AG04450 (cell line): ENCODE results near the gene ATP6V0A1. TPM values are rescaled to one million over a fixed set of nuclear protein-coding genes. Genes with fewer than 3 reads are reported as not detected.

Experiments
- CTCF ChIA-PET: fragments of 300-600, 350-600 bp; formaldehyde crosslinking; extraction: SDS; loops from one replicate; lab custom pipeline; 2022; ENCODE audit warnings: antibody characterized with exemption, inconsistent platforms; lab: Charles Lee
- POLR2A ChIA-PET: fragments of 350-600 bp; formaldehyde crosslinking; extraction: SDS; loops from one replicate; lab custom pipeline; 2021; ENCODE audit warnings: antibody characterized with exemption, inconsistent platforms; lab: Yijun Ruan, JAX
- DNase-seq: peaks from one replicate; pipeline ENCODE4 v3.0.0-alpha.2; 2011; ENCODE audit warnings: low read depth, low spot score
- H3K27ac ChIP-seq: one replicate; pipeline ENCODE4 v1.5.1; 2012; ENCODE audit warnings: low read depth, low read length, control low read depth
- H3K27me3 ChIP-seq: one replicate; pipeline ENCODE4 v1.6.0; 2012; ENCODE audit warnings: low read length; ENCODE audit not compliant: control insufficient read depth, insufficient read depth
- H3K4me3 ChIP-seq: 2 replicates; pipeline ENCODE4 v1.5.1; 2011; ENCODE audit warnings: mild to moderate bottlenecking, low read depth, low read length, control low read depth
- H3K9me3 ChIP-seq: 2 replicates; pipeline ENCODE4 v1.5.1; 2012; ENCODE audit warnings: low read length; ENCODE audit not compliant: control insufficient read depth, insufficient read depth
- CTCF ChIP-seq: IDR thresholded peaks from 2 replicates; pipeline ENCODE4 v1.5.1; 2011; ENCODE audit warnings: low read depth, low read length, control low read depth, inconsistent platforms
- polyA plus RNA-seq: library from polyadenylated mRNA; depleted of rRNA; stranded (reverse); fragments of >200 nt; gene quantifications from 2 replicates; pipeline ENCODE4 v1.2.3, GENCODE V29; 2011

ATP6V0A1 gene
- polyA plus RNA-seq, 1 experiment = 22.3 TPM

GRCh38 chr17:42563543-42563942, 104.9 kb downstream of the ATP6V0A1 start:
- DNase-seq = no peak
- Histone ChIP-seq H3K9me3 (peaks cover 5% of the 10 kb centered on the region; the same call in 1 of the 2 replicates), H3K27me3 (no peaks in the 10 kb centered on the region), H3K27ac (no peak overlapping the region), H3K4me3 (peak overlapping the region; percentile 94)
- CTCF ChIA-PET = interaction anchor here (0.5 to 1.1 kb wide), 3 partner anchors 14 to 601 kb away, joined by 4 to 5 read pairs (median 4); partner anchors contain the start of gene PSMC3IP
- TF ChIP-seq CTCF = no peak
- POLR2A ChIA-PET = interaction anchor here (0.7 to 1.2 kb wide), 2 partner anchors 46 to 293 kb away, joined by 3 read pairs; partner anchors contain the start of genes RETREG3 and TUBG1

GRCh38 chr17:42563950-42564349, 105.3 kb downstream of the ATP6V0A1 start:
- CTCF ChIA-PET = interaction anchor here (0.6 kb wide), 2 partner anchors 14 to 46 kb away, joined by 4 to 5 read pairs; no protein-coding TSS in a partner anchor
- no peak overlapping the region for H3K27ac ChIP-seq

GRCh38 chr17:42564815-42565522, 106.3 kb downstream of the ATP6V0A1 start:
- ChIA-PET POLR2A (interaction anchor here (1.2 kb wide), 1 partner anchor 45 kb away, joined by 3 read pairs; the partner anchor contains the start of genes RETREG3 and TUBG1), CTCF (interaction anchor here (0.6 kb wide), 1 partner anchor 13 kb away, joined by 4 read pairs; no protein-coding TSS in a partner anchor)
- Histone ChIP-seq H3K27me3 (no peaks in the 10 kb centered on the region), H3K9me3 (peaks cover 5% of the 10 kb centered on the region; the same call in 1 of the 2 replicates), H3K4me3 (no peak overlapping the region), H3K27ac (no peak overlapping the region)
- TF ChIP-seq CTCF = no peak
- DNase-seq = no peak

More at GRCh38 chr17:42563950-42564349, 105.3 kb downstream of the ATP6V0A1 start:
- POLR2A ChIA-PET = interaction anchor here (0.7 to 1.2 kb wide), 2 partner anchors 46 to 293 kb away, joined by 3 read pairs; partner anchors contain the start of genes RETREG3 and TUBG1
- no peak for DNase-seq
- Histone ChIP-seq H3K4me3 (no peak overlapping the region), H3K27me3 (no peaks in the 10 kb centered on the region), H3K9me3 (peaks cover 5% of the 10 kb centered on the region; the same call in 1 of the 2 replicates)
- TF ChIP-seq CTCF = no peak

GRCh38 chr17:42565523-42566214, 107.0 kb downstream of the ATP6V0A1 start:
- POLR2A ChIA-PET = no interaction called here
- TF ChIP-seq CTCF = no peak

More at GRCh38 chr17:42565523-42566214, 107.0 kb downstream of the ATP6V0A1 start:
- no peak overlapping the region for H3K4me3 ChIP-seq
- peaks cover 5% of the 10 kb centered on the region; the same call in 1 of the 2 replicates for H3K9me3 ChIP-seq
- H3K27me3 ChIP-seq = no peaks in the 10 kb centered on the region
- CTCF ChIA-PET = interaction anchor here (0.8 kb wide), 1 partner anchor 13 kb away, joined by 4 read pairs; no protein-coding TSS in a partner anchor
- no peak for DNase-seq
- no peak overlapping the region for H3K27ac ChIP-seq
